Lung (tissue), 12 donors: ENCODE results near the gene BMAL1. TPM values are rescaled to one million over a fixed set of nuclear protein-coding genes. Genes with fewer than 3 reads are reported as not detected.
A peak's percentile ranks its signal among the peaks of the same experiment; 100 is the strongest.

Source experiments
- ATAC-seq: fragments of 200-7000 bp; cut with Tn5 transposase; one replicate; pipeline ENCODE4 v1.9.1; 2020; ENCODE audit warnings: moderate number of reproducible peaks; ENCODE audit not compliant: insufficient read depth, low FRiP score
- DNase-seq, 3 donors: peaks; one replicate each; pipeline ENCODE4 v3.0.0-alpha.2; 2013 to 2017
- H3K27ac ChIP-seq, 2 donors: one replicate each; pipeline ENCODE4 v1.5.1; 2013; ENCODE audit warnings: mild to moderate bottlenecking in 2 of 2, moderate library complexity in 2 of 2, control low read depth in 1 of 2, inconsistent platforms in 1 of 2, low read depth in 1 of 2, low read length in 1 of 2
- H3K27me3 ChIP-seq, 3 donors: one replicate each; pipeline ENCODE4 v1.5.1; 2013; ENCODE audit warnings: low read length in 2 of 3; ENCODE audit not compliant: control insufficient read depth in 3 of 3, insufficient read depth in 3 of 3
- H3K36me3 ChIP-seq, 4 donors: one replicate each; pipeline ENCODE4 v1.5.1; 2013; ENCODE audit warnings: low read length in 4 of 4, mild to moderate bottlenecking in 1 of 4, moderate library complexity in 1 of 4; ENCODE audit not compliant: control insufficient read depth in 4 of 4, insufficient read depth in 4 of 4
- H3K4me1 ChIP-seq, 5 donors: one replicate each; pipeline ENCODE4 v1.5.1; 2013; ENCODE audit warnings: low read length in 5 of 5, mild to moderate bottlenecking in 2 of 5, moderate library complexity in 1 of 5; ENCODE audit not compliant: control insufficient read depth in 5 of 5, insufficient read depth in 5 of 5
- H3K4me3 ChIP-seq: one replicate; pipeline ENCODE4 v1.5.1; 2013; ENCODE audit warnings: mild to moderate bottlenecking, control low read depth, moderate library complexity
- H3K9ac ChIP-seq, 2 donors: one replicate each; pipeline ENCODE4 v1.5.1; 2013; ENCODE audit warnings: low read length in 2 of 2, control low read depth in 1 of 2; ENCODE audit not compliant: insufficient read depth in 1 of 2
- H3K9me3 ChIP-seq, 4 donors: one replicate each; pipeline ENCODE4 v1.5.1; 2013; ENCODE audit warnings: low read length in 3 of 4, mild to moderate bottlenecking in 1 of 4, moderate library complexity in 1 of 4; ENCODE audit not compliant: control insufficient read depth in 4 of 4, insufficient read depth in 3 of 4
- WGBS, 2 donors: extraction: QIAGEN DNeasy Blood & Tissue Kit; methylation state at CpG; one replicate each; pipeline ENCODE4 v1.1.7; 2013; 5-methylcytosine and 5-hydroxymethylcytosine counted together
- polyA plus RNA-seq, 2 donors: library from polyadenylated mRNA; stranded (reverse); fragments of 200-250 nt; gene quantifications; one replicate each; pipeline ENCODE4 v1.2.1, GENCODE V29; 2013
- total RNA-seq, 2 donors: library from RNA; depleted of rRNA in 1 of 2; stranded (reverse); fragments of >200 nt in 1 of 2; gene quantifications; one replicate each; pipeline ENCODE4 v1.2.1, GENCODE V29; 2014 to 2021
- TF ChIP-seq, protein P1 (sequence below): IDR thresholded peaks from 2 replicates; pipeline ENCODE4 v1.5.1; 2012; ENCODE audit warnings: mild to moderate bottlenecking; ENCODE audit errors: control extremely low read depth, extremely low read depth
- donor health status: control.
- donor health status: control.
- donor health status: Bipolar disorder and iron deficiency.
- donor health status: healthy.
- donor health status: DM: yes; HTN: yes; CAD: no.

Gene BMAL1
- total and polyA plus RNA-seq, 4 donors, result 13.4 to 38.0 (median 26.2) TPM

DNA sequence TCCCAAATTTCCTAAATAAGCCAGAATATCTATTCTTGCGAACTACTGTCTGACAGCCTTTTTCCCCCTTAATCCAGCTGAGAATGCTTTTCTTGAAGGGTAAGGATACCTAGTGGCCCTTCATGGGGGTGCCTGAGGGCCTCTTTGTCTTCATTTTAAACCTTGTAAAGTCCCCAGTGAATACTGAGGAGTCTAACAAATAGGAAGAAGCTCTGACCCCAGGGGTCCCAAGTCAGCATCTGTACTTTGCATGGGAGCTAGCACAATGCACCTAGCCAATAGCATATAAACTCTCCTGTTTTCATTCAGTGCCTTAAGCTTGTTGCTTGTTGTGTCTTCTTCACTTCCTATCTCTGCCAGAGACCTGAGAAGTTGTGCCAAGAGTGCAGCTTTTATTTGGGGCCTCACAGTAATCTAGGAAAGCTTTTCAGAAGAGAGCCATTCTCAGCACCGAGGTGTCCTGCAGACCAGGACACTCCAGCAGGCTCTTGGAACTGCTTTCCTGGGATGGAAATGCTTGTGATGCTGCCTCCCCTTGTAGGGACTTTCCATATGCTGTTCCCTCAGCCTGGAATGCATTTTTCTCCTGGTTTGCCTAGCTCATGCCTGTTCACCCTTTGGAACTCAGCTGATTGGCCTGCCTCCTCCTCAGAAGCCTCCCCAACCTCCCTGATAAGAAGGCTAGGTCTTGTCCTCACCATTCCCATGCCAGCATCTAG, 37.2 kb downstream of the BMAL1 start:
- no peak for ATAC-seq
- Histone ChIP-seq H3K4me1 (peaks cover 0 to 27% (median 11%) of the 10 kb centered on the region in 5 donors), H3K36me3 (no peaks in the 10 kb centered on the region), H3K27me3 (no peaks in the 10 kb centered on the region), H3K9me3 (no peaks in the 10 kb centered on the region), H3K4me3 (no peak overlapping the region), H3K9ac (no peak overlapping the region), H3K27ac (no peak overlapping the region)
- DNase-seq, result no peak
- TF ChIP-seq, protein P1, sequence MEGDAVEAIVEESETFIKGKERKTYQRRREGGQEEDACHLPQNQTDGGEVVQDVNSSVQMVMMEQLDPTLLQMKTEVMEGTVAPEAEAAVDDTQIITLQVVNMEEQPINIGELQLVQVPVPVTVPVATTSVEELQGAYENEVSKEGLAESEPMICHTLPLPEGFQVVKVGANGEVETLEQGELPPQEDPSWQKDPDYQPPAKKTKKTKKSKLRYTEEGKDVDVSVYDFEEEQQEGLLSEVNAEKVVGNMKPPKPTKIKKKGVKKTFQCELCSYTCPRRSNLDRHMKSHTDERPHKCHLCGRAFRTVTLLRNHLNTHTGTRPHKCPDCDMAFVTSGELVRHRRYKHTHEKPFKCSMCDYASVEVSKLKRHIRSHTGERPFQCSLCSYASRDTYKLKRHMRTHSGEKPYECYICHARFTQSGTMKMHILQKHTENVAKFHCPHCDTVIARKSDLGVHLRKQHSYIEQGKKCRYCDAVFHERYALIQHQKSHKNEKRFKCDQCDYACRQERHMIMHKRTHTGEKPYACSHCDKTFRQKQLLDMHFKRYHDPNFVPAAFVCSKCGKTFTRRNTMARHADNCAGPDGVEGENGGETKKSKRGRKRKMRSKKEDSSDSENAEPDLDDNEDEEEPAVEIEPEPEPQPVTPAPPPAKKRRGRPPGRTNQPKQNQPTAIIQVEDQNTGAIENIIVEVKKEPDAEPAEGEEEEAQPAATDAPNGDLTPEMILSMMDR, result no peak
- 77 to 90% methylated on average over 2 of the region's 2 CpGs for WGBS, 2 donors

DNA sequence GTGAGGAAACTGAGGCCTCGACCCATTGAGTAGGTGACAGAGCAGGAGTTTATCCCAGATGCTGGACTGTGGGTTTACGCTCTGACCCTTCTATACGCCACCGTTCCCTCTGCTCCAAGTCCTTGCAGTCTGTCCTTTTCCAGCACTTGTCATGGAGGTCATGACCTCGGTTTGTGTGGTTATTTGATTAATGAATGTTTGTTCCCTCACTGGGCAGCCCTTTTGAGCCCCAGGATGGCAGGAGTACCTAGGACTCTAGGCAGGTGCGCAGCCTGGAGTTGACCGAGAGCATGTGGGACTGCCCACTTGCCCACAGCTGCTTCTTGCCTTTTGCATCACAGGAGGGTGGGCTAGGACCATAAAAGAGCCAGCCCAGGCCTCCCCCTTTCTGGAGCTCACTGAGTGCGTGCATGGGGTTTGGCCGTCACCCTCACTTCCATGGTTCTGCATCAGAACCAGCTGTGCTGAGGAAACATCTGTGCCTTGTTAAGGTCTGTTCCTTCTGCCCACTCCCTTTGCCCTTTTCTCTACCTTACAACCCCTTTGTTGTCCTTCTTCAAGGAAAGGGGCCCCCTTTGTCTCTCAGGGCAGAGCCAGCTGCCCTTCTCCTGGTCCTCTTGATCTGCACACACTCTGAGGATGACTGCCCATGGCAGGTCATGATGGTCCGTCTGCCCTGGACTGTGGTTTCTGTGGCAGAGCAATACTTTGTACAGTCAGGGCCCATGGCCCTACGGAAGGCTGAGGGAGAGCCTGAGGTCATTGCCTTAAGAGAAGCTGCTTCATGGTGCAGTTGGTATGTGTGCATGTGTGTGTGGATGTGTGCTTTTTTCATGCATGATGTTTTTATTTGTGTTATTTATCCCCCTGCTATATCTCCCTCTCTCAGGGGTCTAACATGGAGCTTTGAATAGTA, 38.2 kb downstream of the BMAL1 start:
- Histone ChIP-seq H3K9me3 (no peaks in the 10 kb centered on the region), H3K4me3 (no peak overlapping the region), H3K27me3 (no peaks in the 10 kb centered on the region), H3K36me3 (no peaks in the 10 kb centered on the region), H3K4me1 (peaks cover 0 to 28% (median 11%) of the 10 kb centered on the region in 5 donors), H3K9ac (no peak overlapping the region), H3K27ac (peak overlapping the region in 1 of 2 donors; percentile 4)
- WGBS, 2 donors, result 85 to 90% methylated on average over 11 of the region's 11 CpGs
- ATAC-seq, result no peak
- TF ChIP-seq, protein P1, result no peak
- no peak for DNase-seq

DNA sequence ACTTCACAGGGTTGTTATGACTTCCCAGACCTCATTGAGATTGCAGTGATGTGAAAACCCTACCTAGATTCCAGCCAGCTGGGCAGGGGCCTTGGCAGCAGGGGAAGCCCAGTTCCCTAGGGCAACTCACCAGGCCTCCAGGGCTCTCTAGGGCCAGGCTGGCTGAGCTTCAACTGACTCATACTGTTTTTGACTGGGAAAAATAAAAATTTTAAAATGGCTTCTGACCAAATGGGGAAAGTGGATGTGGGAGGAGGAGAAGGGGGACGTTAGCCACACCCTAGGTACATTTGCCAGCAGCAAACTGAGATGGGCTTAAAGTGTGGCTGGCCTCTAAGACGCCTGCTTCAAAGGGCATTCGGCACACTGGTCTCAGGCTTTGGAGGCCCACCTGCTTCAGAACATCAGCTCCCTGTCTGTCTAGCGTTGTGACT, 39.0 kb downstream of the BMAL1 start:
- WGBS, 2 donors, result 69 to 84% methylated on average over 4 of the region's 4 CpGs
- no peak overlapping the region for H3K9ac ChIP-seq
- no peaks in the 10 kb centered on the region for H3K36me3 ChIP-seq
- H3K9me3 ChIP-seq, result no peaks in the 10 kb centered on the region
- peak; percentile 71 for ATAC-seq
- TF ChIP-seq, protein P1, result no peak
- no peak overlapping the region for H3K4me3 ChIP-seq
- no peaks in the 10 kb centered on the region for H3K27me3 ChIP-seq
- H3K4me1 ChIP-seq, result peaks cover 0 to 28% (median 11%) of the 10 kb centered on the region in 5 donors
- H3K27ac ChIP-seq, result peak overlapping the region in 1 of 2 donors; percentile 49
- DNase-seq, result no peak
